ENCODE results near the gene PDZRN3. TPM values are rescaled to one million over a fixed set of nuclear protein-coding genes. Genes with fewer than 3 reads are reported as not detected.
A peak's percentile ranks its signal among the peaks of the same experiment; 100 is the strongest.

Gene PDZRN3
- total RNA-seq, 1 experiment from 2014 or later: 5.9 TPM

- no peak overlapping the region for H2BK12ac ChIP-seq (ENCODE audit: insufficient read length, low read depth, low read length)
- Mint-ChIP-seq H3K36me3 (ENCODE audit: insufficient read depth in 1 of 3, low read depth in 3 of 3) (peaks cover 0 to 24% (median 5%) of the 10 kb centered on the region in 3 experiments; a peak in 6 of 7 replicates), H3K27ac (peak overlapping the region in 1 of 3 experiments; percentile 84; a peak in 1 of 7 replicates), H3K27me3 (ENCODE audit: low read depth) (no peaks in the 10 kb centered on the region), H3K9me3 (no peaks in the 10 kb centered on the region), H3K4me3 (no peak overlapping the region), H3K4me1 (no peaks in the 10 kb centered on the region)
- H3K23me2 ChIP-seq (ENCODE audit: insufficient read length, low read depth, low read length, poor library complexity, severe bottlenecking): no peaks in the 10 kb centered on the region
- H3K4me1 ChIP-seq (ENCODE audit: insufficient read depth, low read length): no peaks in the 10 kb centered on the region
- no CpG with 5 or more reads among the region's 9 CpGs for WGBS (ENCODE audit: extremely low coverage, insufficient read length, low lambda C conversion rate)
- no peak overlapping the region for H2BK20ac ChIP-seq (ENCODE audit: low read depth, low read length, poor library complexity, severe bottlenecking)
- no peaks in the 10 kb centered on the region for H3K79me1 ChIP-seq (ENCODE audit: insufficient read depth, low read depth, low read length, poor library complexity, severe bottlenecking)
- H4K5ac ChIP-seq (ENCODE audit: insufficient read length, low read depth, low read length): no peak overlapping the region
- H3K18ac ChIP-seq (ENCODE audit: insufficient read length, low read depth, low read length): no peak overlapping the region
- no peak overlapping the region for H3K9ac ChIP-seq (ENCODE audit: extremely low read depth, insufficient read length, low read length)
- no peak overlapping the region for H3K4ac ChIP-seq (ENCODE audit: low read depth, low read length)
- H4K91ac ChIP-seq (ENCODE audit: insufficient read length, low read depth, low read length): no peak overlapping the region
- H2BK120ac ChIP-seq (ENCODE audit: low read depth, low read length, poor library complexity, severe bottlenecking): no peak overlapping the region
- no peak overlapping the region for H3K14ac ChIP-seq (ENCODE audit: insufficient read depth, low read length)
- TF ChIP-seq, protein P1, sequence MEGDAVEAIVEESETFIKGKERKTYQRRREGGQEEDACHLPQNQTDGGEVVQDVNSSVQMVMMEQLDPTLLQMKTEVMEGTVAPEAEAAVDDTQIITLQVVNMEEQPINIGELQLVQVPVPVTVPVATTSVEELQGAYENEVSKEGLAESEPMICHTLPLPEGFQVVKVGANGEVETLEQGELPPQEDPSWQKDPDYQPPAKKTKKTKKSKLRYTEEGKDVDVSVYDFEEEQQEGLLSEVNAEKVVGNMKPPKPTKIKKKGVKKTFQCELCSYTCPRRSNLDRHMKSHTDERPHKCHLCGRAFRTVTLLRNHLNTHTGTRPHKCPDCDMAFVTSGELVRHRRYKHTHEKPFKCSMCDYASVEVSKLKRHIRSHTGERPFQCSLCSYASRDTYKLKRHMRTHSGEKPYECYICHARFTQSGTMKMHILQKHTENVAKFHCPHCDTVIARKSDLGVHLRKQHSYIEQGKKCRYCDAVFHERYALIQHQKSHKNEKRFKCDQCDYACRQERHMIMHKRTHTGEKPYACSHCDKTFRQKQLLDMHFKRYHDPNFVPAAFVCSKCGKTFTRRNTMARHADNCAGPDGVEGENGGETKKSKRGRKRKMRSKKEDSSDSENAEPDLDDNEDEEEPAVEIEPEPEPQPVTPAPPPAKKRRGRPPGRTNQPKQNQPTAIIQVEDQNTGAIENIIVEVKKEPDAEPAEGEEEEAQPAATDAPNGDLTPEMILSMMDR (conservative IDR thresholded peaks at IDR 0.05): no peak
- no peaks in the 10 kb centered on the region for H3K79me2 ChIP-seq (ENCODE audit: insufficient read depth, low read length)
- H2AFZ ChIP-seq (ENCODE audit: low read length): no peak overlapping the region
- DNase-seq: no peak
- no peak overlapping the region for H4K8ac ChIP-seq (replicated peaks; ENCODE audit: insufficient read length, low read depth, low read length)
- H3T11ph ChIP-seq (ENCODE audit: low read length): no peak overlapping the region
- no peak overlapping the region for H3K27ac ChIP-seq (ENCODE audit: insufficient read length, low read depth, low read length)
- no peak overlapping the region for H3K23ac ChIP-seq (ENCODE audit: insufficient read length, low read depth, low read length)
- no peak overlapping the region for H2BK15ac ChIP-seq (ENCODE audit: low read depth, low read length)
- H3K4me2 ChIP-seq (ENCODE audit: insufficient read depth, insufficient read length, low read length): no peak overlapping the region
- no peak overlapping the region for H3K56ac ChIP-seq (ENCODE audit: insufficient read length, low read depth, low read length)
- H3K27me3 ChIP-seq (ENCODE audit: insufficient read depth, low read length): no peaks in the 10 kb centered on the region
- H3K9me3 ChIP-seq (ENCODE audit: control insufficient read depth, low read depth, low read length): no peaks in the 10 kb centered on the region
- no peaks in the 10 kb centered on the region for H4K20me1 ChIP-seq (ENCODE audit: control insufficient read depth, insufficient read depth, insufficient read length)
- H2AK5ac ChIP-seq (ENCODE audit: insufficient read length, low read length): no peak overlapping the region
- H2BK5ac ChIP-seq (ENCODE audit: insufficient read length, low read length): no peak overlapping the region
Measured at GRCh38 chr3:73391984-73392383, 232.8 kb downstream of the PDZRN3 start.

All from H9 (cell line).